A673 (cell line): ENCODE measurements around the gene TNFRSF25.

Experiments
- CTCF ChIP-seq: fragments of 300-800, 200-600 bp; sonication (generic); conservative IDR thresholded peaks from 2 replicates; pipeline ENCODE4 v1.5.1; 2017; ENCODE audit warnings: low read depth, mild to moderate bottlenecking, antibody characterized with exemption, low read length, moderate library complexity, mixed read lengths
- EZH2 ChIP-seq: fragments of 200-600 bp; sonication (generic); IDR thresholded peaks from 2 replicates; pipeline ENCODE4 v1.6.1; 2017; ENCODE audit warnings: borderline replicate concordance, low read depth, mild to moderate bottlenecking, mixed read lengths, antibody characterized with exemption, low read length; ENCODE audit not compliant: poor library complexity, severe bottlenecking

- TF ChIP-seq CTCF (no peak), EZH2 (no peak)
Observed at GRCh38 chr1:6488602-6489382, 22.8 kb upstream of the TNFRSF25 start.
